K562 (cell line): Measurements from ENCODE around the gene ZNF358. TPM values are rescaled to one million over a fixed set of nuclear protein-coding genes. Genes with fewer than 3 reads are reported as not detected.

Experiments
- CXXC5 ChIP-seq: fragments of 250-450 bp; sonication (Bioruptor Pico); IDR thresholded peaks from 2 replicates; pipeline ENCODE4 v1.8.0; 2022; ENCODE audit warnings: inconsistent platforms, mild to moderate bottlenecking, moderate library complexity
- HNRNPUL1 ChIP-seq: fragments of 200-400 bp; formaldehyde crosslinking; IDR thresholded peaks from 2 replicates; pipeline ENCODE4 v1.6.1; 2017; ENCODE audit warnings: low read length
- KLF6 ChIP-seq: fragments of 250-450 bp; sonication (Bioruptor Pico); IDR thresholded peaks from 2 replicates; pipeline ENCODE4 v1.4.0; 2020; ENCODE audit warnings: mild to moderate bottlenecking, moderate library complexity, borderline replicate concordance
- MAFG ChIP-seq: fragments of 450-650 bp; conservative IDR thresholded peaks from 2 replicates; pipeline ENCODE4 v1.6.1; 2016; ENCODE audit warnings: missing genetic modification characterization, missing compliant biosample characterization
- MEF2A ChIP-seq: IDR thresholded peaks from 2 replicates; pipeline ENCODE4 v1.6.1; 2011; ENCODE audit warnings: low read depth, mild to moderate bottlenecking, low read length, moderate library complexity; ENCODE audit not compliant: control insufficient read depth
- NCOA4 ChIP-seq: fragments of 450-650 bp; IDR thresholded peaks from 2 replicates; pipeline ENCODE4 v1.6.1; 2018; ENCODE audit warnings: mild to moderate bottlenecking; ENCODE audit not compliant: partially characterized antibody
- NCOR1 ChIP-seq: fragments of 450-650 bp; IDR thresholded peaks from 2 replicates; pipeline ENCODE4 v1.6.1; 2016; ENCODE audit warnings: mild to moderate bottlenecking, moderate library complexity
- TCF7 ChIP-seq: sonication (generic); IDR thresholded peaks from 2 replicates; pipeline ENCODE4 v1.6.1; 2016; ENCODE audit warnings: antibody characterized with exemption, borderline replicate concordance
- ZNF121 ChIP-seq: sonication (generic); formaldehyde crosslinking; conservative IDR thresholded peaks from 2 replicates; pipeline ENCODE4 v1.8.0; 2022; ENCODE audit warnings: missing genetic modification reagents
- polyA plus RNA-seq, 8 experiments: library from polyadenylated mRNA; depleted of rRNA in 4 of 8; stranded (reverse) in 5 of 8; unstranded in 3 of 8; fragments of >200 nt; fragmentation: Nextera tagmentation in 2 of 8; fragmentation: Illumina TruSeq in 1 of 8; extraction: Ambion mirVana in 2 of 8; extraction: Trizol in 1 of 8; gene quantifications; 2 replicates each; pipeline versions ENCODE4 v1.2.1 to v1.2.3, GENCODE V29; 2011 to 2014; ENCODE audit warnings: inconsistent platforms in 1 of 8, missing spikeins in 1 of 8
- total RNA-seq, 7 experiments: library from RNA; depleted of rRNA in 6 of 7; stranded (reverse); fragments of >200 nt in 6 of 7; fragmentation: Illumina TruSeq in 2 of 7; extraction: Trizol in 2 of 7; gene quantifications; 2 replicates each; pipeline versions ENCODE4 v1.2.1 to v1.2.3, GENCODE V29; 2011 to 2021; ENCODE audit warnings: low replicate concordance in 1 of 7
- TF ChIP-seq, protein P1 (sequence below), 3 experiments: fragments of 200-800 bp in 1 of 3; fragments of 250-450 bp in 1 of 3; fragments of 450-650 bp in 1 of 3; sonication (Bioruptor Pico) in 1 of 3; sonication (Bioruptor generic) in 1 of 3; formaldehyde crosslinking in 1 of 3; IDR thresholded peaks; 2 replicates each; pipeline versions ENCODE4 v1.6.1 to v1.8.0; 2016 to 2022; ENCODE audit warnings: mild to moderate bottlenecking in 2 of 3, missing genetic modification characterization in 2 of 3, missing compliant biosample characterization in 1 of 3, moderate library complexity in 1 of 3
- TF ChIP-seq, protein P2 (sequence below): sonication (generic); formaldehyde crosslinking; IDR thresholded peaks from 2 replicates; pipeline ENCODE4 v1.5.0; 2020; ENCODE audit warnings: missing genetic modification reagents
- TF ChIP-seq, protein P3 (sequence below): fragments of 450-650 bp; IDR thresholded peaks from 2 replicates; pipeline ENCODE4 v1.6.1; 2016; ENCODE audit warnings: mild to moderate bottlenecking
- TF ChIP-seq, protein P4 (sequence below): fragments of 250-450 bp; sonication (Bioruptor Pico); IDR thresholded peaks from 2 replicates; pipeline ENCODE4 v1.5.0; 2021; ENCODE audit warnings: mild to moderate bottlenecking, moderate library complexity
- TF ChIP-seq, protein P5 (sequence below): fragments of 250-450 bp; sonication (Bioruptor Pico); IDR thresholded peaks from 2 replicates; pipeline ENCODE4 v1.6.1; 2021; ENCODE audit warnings: mild to moderate bottlenecking
- TF ChIP-seq, protein P6 (sequence below): fragments of 450-650 bp; formaldehyde crosslinking; IDR thresholded peaks from 2 replicates; pipeline ENCODE4 v1.4.0; 2020; ENCODE audit warnings: mild to moderate bottlenecking, moderate library complexity

The ZNF358 gene
- total and polyA plus RNA-seq, 9 of the 15 experiments (the other 6 are each of a cell fraction or from before 2014, with no cell fraction given): 0.04 to 17.2 (median 4.9) TPM

DNA sequence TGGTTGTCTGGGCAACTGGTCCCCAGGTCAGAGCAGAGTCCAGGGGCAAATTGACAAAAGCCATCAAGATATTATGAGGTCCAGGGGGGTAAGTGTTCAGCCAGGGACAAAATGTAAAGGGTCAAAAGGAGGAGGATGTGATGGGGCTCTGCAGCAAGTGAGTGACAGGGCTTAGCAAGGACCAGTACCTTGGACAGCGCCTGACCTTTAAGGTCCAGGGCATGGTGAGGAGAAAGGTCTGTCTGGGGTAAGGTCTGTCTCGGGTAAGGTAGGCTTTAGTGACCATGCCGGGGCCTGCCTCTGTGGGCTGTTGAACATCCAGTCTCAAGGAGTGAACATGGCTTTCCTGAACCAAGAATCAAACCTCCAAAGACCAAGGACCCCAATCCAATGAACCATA is 6.3 kb upstream of the ZNF358 start (continued):
- TF ChIP-seq, protein P1, sequence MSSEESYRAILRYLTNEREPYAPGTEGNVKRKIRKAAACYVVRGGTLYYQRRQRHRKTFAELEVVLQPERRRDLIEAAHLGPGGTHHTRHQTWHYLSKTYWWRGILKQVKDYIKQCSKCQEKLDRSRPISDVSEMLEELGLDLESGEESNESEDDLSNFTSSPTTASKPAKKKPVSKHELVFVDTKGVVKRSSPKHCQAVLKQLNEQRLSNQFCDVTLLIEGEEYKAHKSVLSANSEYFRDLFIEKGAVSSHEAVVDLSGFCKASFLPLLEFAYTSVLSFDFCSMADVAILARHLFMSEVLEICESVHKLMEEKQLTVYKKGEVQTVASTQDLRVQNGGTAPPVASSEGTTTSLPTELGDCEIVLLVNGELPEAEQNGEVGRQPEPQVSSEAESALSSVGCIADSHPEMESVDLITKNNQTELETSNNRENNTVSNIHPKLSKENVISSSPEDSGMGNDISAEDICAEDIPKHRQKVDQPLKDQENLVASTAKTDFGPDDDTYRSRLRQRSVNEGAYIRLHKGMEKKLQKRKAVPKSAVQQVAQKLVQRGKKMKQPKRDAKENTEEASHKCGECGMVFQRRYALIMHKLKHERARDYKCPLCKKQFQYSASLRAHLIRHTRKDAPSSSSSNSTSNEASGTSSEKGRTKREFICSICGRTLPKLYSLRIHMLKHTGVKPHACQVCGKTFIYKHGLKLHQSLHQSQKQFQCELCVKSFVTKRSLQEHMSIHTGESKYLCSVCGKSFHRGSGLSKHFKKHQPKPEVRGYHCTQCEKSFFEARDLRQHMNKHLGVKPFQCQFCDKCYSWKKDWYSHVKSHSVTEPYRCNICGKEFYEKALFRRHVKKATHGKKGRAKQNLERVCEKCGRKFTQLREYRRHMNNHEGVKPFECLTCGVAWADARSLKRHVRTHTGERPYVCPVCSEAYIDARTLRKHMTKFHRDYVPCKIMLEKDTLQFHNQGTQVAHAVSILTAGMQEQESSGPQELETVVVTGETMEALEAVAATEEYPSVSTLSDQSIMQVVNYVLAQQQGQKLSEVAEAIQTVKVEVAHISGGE (CRISPR knock-in tag; IDR thresholded peaks at IDR 0.05): no peak
- TF ChIP-seq ZNF121 (no peak), NCOA4 (no peak), MAFG (no peak), KLF6 (CRISPR knock-in tag) (no peak), HNRNPUL1 (no peak), MEF2A (no peak), TCF7 (no peak), NCOR1 (no peak), CXXC5 (CRISPR knock-in tag) (0 out of 2 replicates have a peak, but pooled peaks have one; percentile 16)
- TF ChIP-seq, protein P2, sequence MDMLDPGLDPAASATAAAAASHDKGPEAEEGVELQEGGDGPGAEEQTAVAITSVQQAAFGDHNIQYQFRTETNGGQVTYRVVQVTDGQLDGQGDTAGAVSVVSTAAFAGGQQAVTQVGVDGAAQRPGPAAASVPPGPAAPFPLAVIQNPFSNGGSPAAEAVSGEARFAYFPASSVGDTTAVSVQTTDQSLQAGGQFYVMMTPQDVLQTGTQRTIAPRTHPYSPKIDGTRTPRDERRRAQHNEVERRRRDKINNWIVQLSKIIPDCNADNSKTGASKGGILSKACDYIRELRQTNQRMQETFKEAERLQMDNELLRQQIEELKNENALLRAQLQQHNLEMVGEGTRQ (CRISPR knock-in tag): no peak
- TF ChIP-seq, protein P3, sequence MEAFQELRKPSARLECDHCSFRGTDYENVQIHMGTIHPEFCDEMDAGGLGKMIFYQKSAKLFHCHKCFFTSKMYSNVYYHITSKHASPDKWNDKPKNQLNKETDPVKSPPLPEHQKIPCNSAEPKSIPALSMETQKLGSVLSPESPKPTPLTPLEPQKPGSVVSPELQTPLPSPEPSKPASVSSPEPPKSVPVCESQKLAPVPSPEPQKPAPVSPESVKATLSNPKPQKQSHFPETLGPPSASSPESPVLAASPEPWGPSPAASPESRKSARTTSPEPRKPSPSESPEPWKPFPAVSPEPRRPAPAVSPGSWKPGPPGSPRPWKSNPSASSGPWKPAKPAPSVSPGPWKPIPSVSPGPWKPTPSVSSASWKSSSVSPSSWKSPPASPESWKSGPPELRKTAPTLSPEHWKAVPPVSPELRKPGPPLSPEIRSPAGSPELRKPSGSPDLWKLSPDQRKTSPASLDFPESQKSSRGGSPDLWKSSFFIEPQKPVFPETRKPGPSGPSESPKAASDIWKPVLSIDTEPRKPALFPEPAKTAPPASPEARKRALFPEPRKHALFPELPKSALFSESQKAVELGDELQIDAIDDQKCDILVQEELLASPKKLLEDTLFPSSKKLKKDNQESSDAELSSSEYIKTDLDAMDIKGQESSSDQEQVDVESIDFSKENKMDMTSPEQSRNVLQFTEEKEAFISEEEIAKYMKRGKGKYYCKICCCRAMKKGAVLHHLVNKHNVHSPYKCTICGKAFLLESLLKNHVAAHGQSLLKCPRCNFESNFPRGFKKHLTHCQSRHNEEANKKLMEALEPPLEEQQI: no peak
- TF ChIP-seq, protein P4, sequence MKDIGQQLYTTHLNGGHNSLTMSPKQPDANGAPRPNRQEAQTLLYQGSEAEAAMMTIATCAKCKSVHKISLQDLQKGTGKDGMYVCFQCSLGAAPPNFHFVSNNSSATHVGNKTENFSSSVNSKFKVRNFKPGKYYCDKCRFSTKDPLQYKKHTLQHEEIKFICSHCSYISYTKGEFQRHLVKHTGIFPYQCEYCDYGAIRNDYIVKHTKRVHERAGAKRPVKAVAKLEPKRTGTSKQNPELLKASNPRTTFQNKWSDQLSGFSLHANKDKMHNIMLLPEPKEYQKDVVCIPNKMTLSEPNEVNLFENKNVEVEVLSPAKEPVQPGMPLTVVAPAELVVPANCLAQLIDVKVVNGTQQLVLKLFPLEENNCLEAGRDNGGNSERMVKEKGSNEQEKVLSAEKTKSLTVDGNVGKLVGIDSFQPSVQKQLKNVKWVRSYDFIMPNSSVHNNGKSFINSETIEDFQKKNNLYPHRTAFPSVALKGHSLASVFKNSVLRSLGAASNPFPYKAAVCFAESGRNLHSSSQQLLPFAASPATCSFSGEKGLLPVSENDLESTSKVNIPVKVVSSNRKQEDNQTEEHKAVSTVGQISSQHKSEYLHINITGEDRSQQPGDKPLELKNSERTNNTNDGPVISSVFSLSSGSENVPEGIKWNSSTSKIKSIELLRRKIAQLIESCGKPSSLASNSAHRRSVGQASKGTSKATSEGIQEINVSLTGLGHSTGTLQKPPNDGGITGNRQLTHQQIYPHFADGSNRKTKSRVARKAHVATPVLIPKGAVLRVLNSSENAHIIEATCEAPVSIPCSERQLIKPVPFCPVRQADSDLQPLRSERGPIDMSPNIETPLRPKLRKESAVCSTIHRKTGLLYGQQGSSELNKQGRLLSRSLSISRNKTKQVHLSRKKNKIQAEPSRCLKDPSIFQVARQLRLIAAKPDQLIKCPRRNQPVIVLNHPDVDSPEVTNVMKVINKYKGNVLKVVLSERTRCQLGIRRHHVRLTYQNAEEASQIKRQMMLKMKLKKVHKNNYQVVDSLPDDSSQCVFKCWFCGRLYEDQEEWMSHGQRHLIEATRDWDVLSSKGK (CRISPR knock-in tag): no peak
- TF ChIP-seq, protein P5, sequence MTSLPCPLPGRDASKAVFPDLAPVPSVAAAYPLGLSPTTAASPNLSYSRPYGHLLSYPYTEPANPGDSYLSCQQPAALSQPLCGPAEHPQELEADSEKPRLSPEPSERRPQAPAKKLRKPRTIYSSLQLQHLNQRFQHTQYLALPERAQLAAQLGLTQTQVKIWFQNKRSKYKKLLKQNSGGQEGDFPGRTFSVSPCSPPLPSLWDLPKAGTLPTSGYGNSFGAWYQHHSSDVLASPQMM: no peak
- TF ChIP-seq, protein P6, sequence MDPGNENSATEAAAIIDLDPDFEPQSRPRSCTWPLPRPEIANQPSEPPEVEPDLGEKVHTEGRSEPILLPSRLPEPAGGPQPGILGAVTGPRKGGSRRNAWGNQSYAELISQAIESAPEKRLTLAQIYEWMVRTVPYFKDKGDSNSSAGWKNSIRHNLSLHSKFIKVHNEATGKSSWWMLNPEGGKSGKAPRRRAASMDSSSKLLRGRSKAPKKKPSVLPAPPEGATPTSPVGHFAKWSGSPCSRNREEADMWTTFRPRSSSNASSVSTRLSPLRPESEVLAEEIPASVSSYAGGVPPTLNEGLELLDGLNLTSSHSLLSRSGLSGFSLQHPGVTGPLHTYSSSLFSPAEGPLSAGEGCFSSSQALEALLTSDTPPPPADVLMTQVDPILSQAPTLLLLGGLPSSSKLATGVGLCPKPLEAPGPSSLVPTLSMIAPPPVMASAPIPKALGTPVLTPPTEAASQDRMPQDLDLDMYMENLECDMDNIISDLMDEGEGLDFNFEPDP (CRISPR knock-in tag): no peak
